CD4-positive, alpha-beta T cell (primary cell): Measurements from ENCODE around the gene GSTA2. TPM values are rescaled to one million over a fixed set of nuclear protein-coding genes. Genes with fewer than 3 reads are reported as not detected.
"Not testable (repeated sequence)": the region's sequence is repeated elsewhere in the genome, so short reads cannot be mapped to it uniquely, and the experiment has no call there.

Source experiments
- ATAC-seq: fragments of 200-7000 bp; cut with Tn5 transposase; one replicate; pipeline ENCODE4 v1.10.0; 2022; ENCODE audit warnings: mild to moderate bottlenecking; ENCODE audit not compliant: poor library complexity
- CTCF ChIA-PET: fragments of 350-600 bp; sonication (Branson Sonifier 250); formaldehyde crosslinking; loops from one replicate; lab custom pipeline; 2021; ENCODE audit warnings: antibody characterized with exemption, inconsistent platforms; lab: Charles Lee
- POLR2A ChIA-PET: fragments of 350-600 bp; sonication (Branson Sonifier 250); formaldehyde crosslinking; loops from one replicate; lab custom pipeline; 2021; ENCODE audit warnings: antibody characterized with exemption, inconsistent platforms; lab: Charles Lee
- DNase-seq, 14 experiments: peaks; one replicate each; pipeline ENCODE4 v3.0.0-alpha.2; 2013 to 2020; ENCODE audit warnings: mixed read lengths in 2 of 14
- H3K27ac ChIP-seq, 2 donors: one replicate each; pipeline versions ENCODE4 v1.5.1 to v1.7.0; 2013; ENCODE audit warnings: low read length in 2 of 2, low read depth in 1 of 2, mild to moderate bottlenecking in 1 of 2
- H3K27me3 ChIP-seq, 2 experiments: 1 replicate in 1 of 2; 2 replicates in 1 of 2; pipeline versions ENCODE4 v1.6.1 to v1.7.0; 2013; ENCODE audit warnings: low read length in 2 of 2, control low read depth in 1 of 2, mild to moderate bottlenecking in 1 of 2, moderate library complexity in 1 of 2; ENCODE audit not compliant: insufficient read depth in 2 of 2, control insufficient read depth in 1 of 2
- H3K36me3 ChIP-seq: one replicate; pipeline ENCODE4 v1.6.1; 2013; ENCODE audit warnings: low read length, control low read depth; ENCODE audit not compliant: insufficient read depth
- H3K4me1 ChIP-seq: one replicate; pipeline ENCODE4 v1.6.1; 2013; ENCODE audit warnings: low read length, control low read depth; ENCODE audit not compliant: insufficient read depth
- H3K4me3 ChIP-seq: one replicate; pipeline ENCODE4 v1.5.1; 2013; ENCODE audit warnings: mild to moderate bottlenecking, low read length, moderate library complexity
- H3K9me3 ChIP-seq, 2 experiments: 1 replicate in 1 of 2; 2 replicates in 1 of 2; pipeline versions ENCODE4 v1.6.1 to v1.7.0; 2013; ENCODE audit warnings: low read length in 2 of 2, mild to moderate bottlenecking in 2 of 2, control low read depth in 1 of 2, moderate library complexity in 1 of 2; ENCODE audit not compliant: control insufficient read depth in 1 of 2, insufficient read depth in 1 of 2
- H3K27ac Mint-ChIP-seq: one replicate; pipeline ENCODE4 v1.8.0; 2020; ENCODE audit warnings: mixed read lengths
- H3K27me3 Mint-ChIP-seq: one replicate; pipeline ENCODE4 v1.8.0; 2021; ENCODE audit warnings: mixed read lengths
- H3K36me3 Mint-ChIP-seq: one replicate; pipeline ENCODE4 v1.8.0; 2021; ENCODE audit warnings: low read depth, mixed read lengths
- H3K4me1 Mint-ChIP-seq: one replicate; pipeline ENCODE4 v1.8.0; 2021; ENCODE audit warnings: low read depth, mixed read lengths
- H3K4me3 Mint-ChIP-seq: one replicate; pipeline ENCODE4 v1.8.0; 2020; ENCODE audit warnings: mild to moderate bottlenecking, mixed read lengths
- H3K9me3 Mint-ChIP-seq: one replicate; pipeline ENCODE4 v1.8.0; 2020; ENCODE audit warnings: mixed read lengths
- CTCF ChIP-seq: fragments of 200-600 bp; IDR thresholded peaks from one replicate; pipeline ENCODE4 v1.8.0; 2022; ENCODE audit warnings: antibody characterized with exemption, mild to moderate bottlenecking
- intact Hi-C, 2 experiments: fragments of 100-400 bp; cut with DNase I in 1 of 2; cut with micrococcal nuclease in 1 of 2; formaldehyde crosslinking; loops; one replicate each; pipeline versions ENCODE4 v1.15.1 to v1.9.0; 2023 to 2025; cut with DNase I, micrococcal nuclease
- total RNA-seq, 174 experiments: library from RNA in 2 of 174; stranded (reverse) in 2 of 174; gene quantifications; one replicate each; pipeline ENCODE4 v1.2.3 and lab custom pipeline; 2021 to 2026

Gene GSTA2
- total RNA-seq, 2 experiments from 2014 or later, result not detected

- CTCF ChIA-PET, result no interaction called here
- H3K27ac Mint-ChIP-seq, result no peak overlapping the region
These were observed 11.0 kb downstream of the GSTA2 start for GRCh38 chr6:52752310-52752709.

GRCh38 chr6:52749556-52750152 is 13.6 kb downstream of the GSTA2 start:
- H3K27ac Mint-ChIP-seq, result no peak overlapping the region
- H3K27me3 ChIP-seq, result peaks cover 0 to 4% of the 10 kb centered on the region in 2 experiments
- H3K27me3 Mint-ChIP-seq, result peaks cover 7% of the 10 kb centered on the region
- intact Hi-C loops, result no loop called here
- H3K4me3 Mint-ChIP-seq, result no peak overlapping the region
- H3K36me3 Mint-ChIP-seq, result no peaks in the 10 kb centered on the region
- no peaks in the 10 kb centered on the region for H3K4me1 Mint-ChIP-seq
- ChIA-PET CTCF (no interaction called here), POLR2A (no interaction called here)
- no peaks in the 10 kb centered on the region for H3K36me3 ChIP-seq
- no peak overlapping the region for H3K4me3 ChIP-seq
- H3K27ac ChIP-seq, result no peak overlapping the region
- TF ChIP-seq CTCF, result no peak
- no peak for ATAC-seq
- no peak for DNase-seq
- H3K9me3 ChIP-seq, result no peaks in the 10 kb centered on the region
- no peaks in the 10 kb centered on the region for H3K4me1 ChIP-seq
- H3K9me3 Mint-ChIP-seq, result peaks cover 2% of the 10 kb centered on the region

More at GRCh38 chr6:52752310-52752709, 11.0 kb downstream of the GSTA2 start:
- ATAC-seq, result no peak
- Histone ChIP-seq H3K36me3 (no peaks in the 10 kb centered on the region), H3K9me3 (no peaks in the 10 kb centered on the region), H3K4me3 (no peak overlapping the region), H3K4me1 (no peaks in the 10 kb centered on the region), H3K27ac (no peak overlapping the region), H3K27me3 (peaks cover 0 to 4% of the 10 kb centered on the region in 2 experiments)
- H3K4me1 Mint-ChIP-seq, result no peaks in the 10 kb centered on the region
- intact Hi-C loops, result no loop called here
- TF ChIP-seq CTCF, result no peak
- H3K36me3 Mint-ChIP-seq, result no peaks in the 10 kb centered on the region
- H3K27me3 Mint-ChIP-seq, result peaks cover 23% of the 10 kb centered on the region
- POLR2A ChIA-PET, result no interaction called here
- no peak overlapping the region for H3K4me3 Mint-ChIP-seq
- H3K9me3 Mint-ChIP-seq, result peaks cover 2% of the 10 kb centered on the region
- DNase-seq, result no peak

GRCh38 chr6:52747301-52747700 is 16.0 kb downstream of the GSTA2 start:
- H3K4me3 Mint-ChIP-seq, H3K9me3 Mint-ChIP-seq, H3K27ac Mint-ChIP-seq, H3K4me3 ChIP-seq, H3K27me3 ChIP-seq, H3K4me1 ChIP-seq, H3K36me3 ChIP-seq, H3K4me1 Mint-ChIP-seq, DNase-seq, H3K27ac ChIP-seq, POLR2A ChIA-PET, H3K27me3 Mint-ChIP-seq, ATAC-seq, intact Hi-C loops, H3K9me3 ChIP-seq, CTCF ChIA-PET, H3K36me3 Mint-ChIP-seq: not testable (repeated sequence)

GRCh38 chr6:52746213-52746612 is 17.1 kb downstream of the GSTA2 start:
- Histone ChIP-seq H3K4me3 (no peak overlapping the region), H3K9me3 (no peaks in the 10 kb centered on the region), H3K36me3 (no peaks in the 10 kb centered on the region), H3K27me3 (no peaks in the 10 kb centered on the region), H3K4me1 (no peaks in the 10 kb centered on the region), H3K27ac (no peak overlapping the region)
- no peaks in the 10 kb centered on the region for H3K36me3 Mint-ChIP-seq
- H3K4me1 Mint-ChIP-seq, result no peaks in the 10 kb centered on the region
- DNase-seq (no peak), ATAC-seq (no peak)
- H3K4me3 Mint-ChIP-seq, result no peak overlapping the region
- ChIA-PET CTCF (no interaction called here), POLR2A (no interaction called here)
- no peak for TF ChIP-seq CTCF
- no peak overlapping the region for H3K27ac Mint-ChIP-seq
- peaks cover 2% of the 10 kb centered on the region for H3K9me3 Mint-ChIP-seq
- intact Hi-C loops, result no loop called here
- peaks cover 9% of the 10 kb centered on the region for H3K27me3 Mint-ChIP-seq
